ENCODE data around the gene CTIF. TPM values are rescaled to one million over a fixed set of nuclear protein-coding genes. Genes with fewer than 3 reads are reported as not detected.

CTIF gene
- total RNA-seq, 2 donors from 2014 or later: 6.1 to 7.3 TPM

DNA sequence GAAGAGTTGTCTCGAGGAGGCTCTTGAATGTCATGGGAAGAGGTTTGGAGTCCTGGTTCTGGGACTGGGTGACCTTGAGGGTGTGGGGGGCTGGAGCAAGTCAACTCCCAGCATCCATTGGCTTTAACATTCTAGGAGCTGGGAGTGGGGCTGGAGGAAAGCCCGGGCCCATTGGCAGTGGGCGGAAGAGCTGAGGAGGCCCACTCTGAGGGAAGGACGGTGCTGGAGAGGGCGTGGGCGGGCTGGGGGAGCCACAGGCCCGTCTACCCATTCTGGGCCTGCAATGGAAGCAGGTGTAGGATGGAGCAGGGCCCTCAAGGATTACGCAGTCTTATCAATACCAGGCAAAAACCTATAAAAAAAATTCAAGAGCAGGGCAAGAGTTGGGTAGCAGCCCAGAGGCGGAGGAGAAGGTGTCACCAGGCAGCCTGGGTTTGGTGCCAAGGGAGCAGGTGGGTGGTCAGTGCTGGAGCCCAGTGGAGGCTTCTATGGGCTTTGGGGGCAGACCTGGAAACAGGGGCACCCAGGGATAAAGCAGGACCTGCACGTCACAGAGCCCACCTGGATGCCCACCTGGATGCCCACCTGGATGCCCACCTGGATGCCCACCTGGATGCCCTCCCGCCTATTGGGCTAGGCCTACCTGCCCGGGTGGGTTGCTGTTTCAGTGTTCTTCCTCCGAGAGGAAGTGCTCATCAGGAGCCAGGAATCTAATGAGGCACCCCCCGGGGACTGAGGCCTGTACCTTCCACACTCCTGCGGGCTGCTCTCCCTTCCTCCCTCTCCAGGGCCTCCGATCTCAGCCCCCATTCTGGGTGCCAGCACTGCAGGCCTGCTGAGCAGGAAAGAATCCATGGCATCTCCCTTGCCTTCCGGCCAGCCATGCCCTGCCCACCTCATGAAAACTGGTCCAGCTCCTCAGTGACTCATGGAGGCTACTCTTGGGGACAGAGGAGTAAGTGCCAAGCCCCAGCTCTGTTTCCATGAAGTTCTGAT is 71.3 kb downstream of the CTIF start:
- DNase-seq: no peak
- H3K4me1 Mint-ChIP-seq: peaks cover 4% of the 10 kb centered on the region
- no peak overlapping the region for H3K4me3 Mint-ChIP-seq
- H3K27ac Mint-ChIP-seq: no peak overlapping the region
- H3K9me3 ChIP-seq (ENCODE audit: control insufficient read depth, low read length, poor library complexity, severe bottlenecking): no peaks in the 10 kb centered on the region
- no peak for ATAC-seq
- peaks cover 4% of the 10 kb centered on the region for H3K36me3 Mint-ChIP-seq (ENCODE audit: low read depth)
- no peaks in the 10 kb centered on the region for H3K27me3 Mint-ChIP-seq

DNA sequence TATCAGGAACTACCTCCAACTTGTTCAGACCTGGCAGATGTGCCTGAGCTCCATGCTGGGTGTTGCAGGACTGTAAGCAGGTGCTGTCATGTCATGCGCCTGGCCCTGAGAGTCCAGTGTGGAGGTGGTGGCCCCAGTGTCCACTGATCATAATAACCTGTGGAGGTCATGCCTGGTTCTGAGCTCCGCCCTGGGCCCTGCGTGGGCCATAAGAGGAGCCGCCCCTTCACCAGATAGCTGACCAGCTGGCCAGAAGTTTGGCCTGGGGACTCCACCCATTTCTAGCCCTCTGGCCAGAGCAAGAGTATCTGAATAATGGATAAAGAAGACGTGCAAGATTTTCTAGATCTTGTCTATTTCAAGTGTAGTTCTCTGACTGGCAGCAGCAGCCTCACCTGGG is 72.4 kb downstream of the CTIF start:
- H3K9me3 ChIP-seq (ENCODE audit: control insufficient read depth, low read length, poor library complexity, severe bottlenecking): no peaks in the 10 kb centered on the region
- H3K4me1 Mint-ChIP-seq: peaks cover 4% of the 10 kb centered on the region
- peaks cover 4% of the 10 kb centered on the region for H3K36me3 Mint-ChIP-seq (ENCODE audit: low read depth)
- H3K4me3 Mint-ChIP-seq: no peak overlapping the region
- H3K27ac Mint-ChIP-seq: no peak overlapping the region
- DNase-seq (no peak), ATAC-seq (no peak)
- H3K27me3 Mint-ChIP-seq: no peaks in the 10 kb centered on the region

DNA sequence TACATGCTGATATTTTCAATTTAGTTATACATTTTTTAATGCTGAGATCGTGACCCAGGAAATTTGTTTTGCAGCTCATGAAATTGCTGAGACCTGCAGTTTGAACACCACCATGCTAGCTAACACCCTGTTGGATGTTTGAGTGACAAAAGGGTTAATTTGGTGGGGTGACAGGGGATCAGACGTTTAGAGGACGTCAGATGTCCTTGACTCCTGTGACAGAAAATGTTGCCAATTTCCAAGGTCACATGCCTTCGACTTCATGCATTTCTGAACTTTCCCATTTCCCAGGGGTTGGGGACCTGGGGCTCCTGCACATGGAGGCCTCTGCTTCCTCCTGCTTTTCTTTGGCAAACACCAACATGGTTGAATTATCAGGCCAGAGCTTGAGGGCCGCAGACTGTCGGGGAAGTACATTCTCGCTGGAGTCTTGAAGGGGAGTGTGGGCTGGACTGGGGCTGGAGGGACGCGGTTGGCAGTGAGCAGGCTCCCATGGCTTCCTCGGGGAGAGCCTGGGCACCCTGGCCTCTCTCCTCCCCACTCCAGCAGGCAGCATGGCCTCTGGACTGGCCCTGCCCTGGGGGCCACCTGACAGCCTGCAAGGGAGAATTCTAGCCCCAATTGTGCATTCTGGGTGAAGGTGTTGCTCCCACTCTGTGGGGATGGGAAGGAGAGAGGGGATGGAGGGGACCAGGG is 73.1 kb downstream of the CTIF start:
- peaks cover 4% of the 10 kb centered on the region for H3K36me3 Mint-ChIP-seq (ENCODE audit: low read depth)
- ATAC-seq (no peak), DNase-seq (no peak)
- H3K27me3 Mint-ChIP-seq: no peaks in the 10 kb centered on the region
- H3K9me3 ChIP-seq (ENCODE audit: control insufficient read depth, low read length, poor library complexity, severe bottlenecking): no peaks in the 10 kb centered on the region
- H3K27ac Mint-ChIP-seq: no peak overlapping the region
- H3K4me1 Mint-ChIP-seq: peaks cover 4% of the 10 kb centered on the region
- no peak overlapping the region for H3K4me3 Mint-ChIP-seq

DNA sequence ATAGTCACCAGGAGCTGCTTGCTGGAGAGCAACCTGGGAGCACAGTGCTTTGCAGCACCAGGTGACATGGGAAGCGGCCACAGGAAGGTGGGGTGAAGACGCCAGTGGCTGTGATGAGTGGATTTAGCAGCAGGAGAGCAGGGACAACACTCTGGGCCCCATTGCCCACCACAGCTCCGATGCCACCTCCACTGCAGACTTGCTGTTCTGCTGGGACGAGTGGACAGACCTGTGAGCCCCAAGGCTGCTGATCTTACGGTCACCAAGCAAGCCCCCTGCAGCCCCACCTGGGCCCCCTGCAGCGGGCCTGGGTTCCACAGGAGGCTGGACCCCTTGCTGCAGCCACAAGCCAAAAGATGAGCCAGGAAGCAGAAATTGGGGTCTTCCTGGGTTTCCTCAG is 73.7 kb downstream of the CTIF start:
- ATAC-seq (no peak), DNase-seq (no peak)
- no peaks in the 10 kb centered on the region for H3K9me3 ChIP-seq (ENCODE audit: control insufficient read depth, low read length, poor library complexity, severe bottlenecking)
- no peak overlapping the region for H3K27ac Mint-ChIP-seq
- no peaks in the 10 kb centered on the region for H3K27me3 Mint-ChIP-seq
- H3K4me3 Mint-ChIP-seq: no peak overlapping the region
- peaks cover 4% of the 10 kb centered on the region for H3K4me1 Mint-ChIP-seq
- H3K36me3 Mint-ChIP-seq (ENCODE audit: low read depth): peaks cover 4% of the 10 kb centered on the region

DNA sequence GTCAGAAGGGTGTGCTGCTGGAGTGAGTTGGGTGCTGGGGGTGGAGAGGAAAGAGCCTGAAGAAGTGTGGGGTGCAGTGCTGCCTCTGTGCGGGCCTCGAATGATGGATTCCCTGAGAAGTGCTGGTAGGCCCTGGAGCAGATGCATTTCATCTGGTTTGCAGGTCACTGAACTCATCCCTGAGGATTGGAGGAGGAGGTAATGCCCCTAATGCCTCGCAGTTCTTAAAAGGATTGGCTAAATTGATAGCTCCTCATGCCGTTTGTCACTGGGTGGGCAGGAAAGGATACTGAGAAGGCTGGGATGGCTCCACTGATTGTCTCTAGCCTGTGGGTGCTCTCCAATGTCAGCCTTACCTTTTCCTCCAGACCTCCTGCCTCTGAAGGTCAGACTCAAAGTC is 74.1 kb downstream of the CTIF start:
- Mint-ChIP-seq H3K36me3 (ENCODE audit: low read depth) (peaks cover 3% of the 10 kb centered on the region), H3K4me1 (peaks cover 2% of the 10 kb centered on the region), H3K27me3 (no peaks in the 10 kb centered on the region), H3K4me3 (no peak overlapping the region), H3K27ac (no peak overlapping the region)
- no peak for ATAC-seq
- no peak for DNase-seq
- no peaks in the 10 kb centered on the region for H3K9me3 ChIP-seq (ENCODE audit: control insufficient read depth, low read length, poor library complexity, severe bottlenecking)

DNA sequence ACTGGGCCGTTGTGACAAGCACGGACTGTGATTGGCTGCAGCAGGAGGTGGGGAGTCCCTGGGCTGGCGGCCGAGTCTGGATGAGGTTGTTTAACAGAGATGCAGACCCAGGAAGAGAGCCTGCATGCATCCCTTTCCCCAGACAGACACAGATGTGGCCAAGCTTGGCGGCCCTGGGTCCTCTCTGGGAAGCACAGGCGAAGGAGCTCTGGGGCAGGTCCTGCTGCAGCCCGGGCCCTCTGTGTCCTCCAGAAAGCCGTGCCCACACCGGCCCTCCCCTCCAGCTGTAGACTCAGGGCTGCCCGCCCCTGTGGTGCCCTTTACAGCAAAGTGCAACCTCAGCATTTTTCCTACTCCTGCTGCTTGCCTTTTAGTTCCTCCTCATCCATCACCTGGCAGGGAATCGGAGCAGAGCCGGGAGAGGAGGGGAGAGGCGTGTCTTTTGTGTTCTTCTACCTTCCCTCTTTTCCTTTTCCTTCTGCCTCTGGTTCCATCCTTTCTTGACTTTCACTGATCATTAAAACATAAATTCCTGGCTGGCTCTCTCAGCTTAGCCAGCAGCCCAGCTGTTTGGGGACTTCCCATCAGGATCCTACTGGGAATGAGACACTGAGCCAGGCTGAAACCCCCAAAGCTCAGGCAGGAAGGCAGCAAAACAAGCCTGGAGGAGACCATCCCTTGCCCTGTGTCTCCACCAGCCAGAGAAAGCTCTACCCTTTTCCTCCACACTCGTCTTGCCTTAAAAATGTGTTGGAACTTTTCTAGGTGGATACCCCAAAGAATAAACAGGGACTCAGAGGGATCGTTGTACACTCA is 75.0 kb downstream of the CTIF start:
- H3K9me3 ChIP-seq (ENCODE audit: control insufficient read depth, low read length, poor library complexity, severe bottlenecking): no peaks in the 10 kb centered on the region
- no peaks in the 10 kb centered on the region for H3K27me3 Mint-ChIP-seq
- no peak overlapping the region for H3K27ac Mint-ChIP-seq
- no peak for DNase-seq
- no peak overlapping the region for H3K4me3 Mint-ChIP-seq
- H3K4me1 Mint-ChIP-seq: peaks cover 2% of the 10 kb centered on the region
- no peak for ATAC-seq
- peaks cover 3% of the 10 kb centered on the region for H3K36me3 Mint-ChIP-seq (ENCODE audit: low read depth)

DNA sequence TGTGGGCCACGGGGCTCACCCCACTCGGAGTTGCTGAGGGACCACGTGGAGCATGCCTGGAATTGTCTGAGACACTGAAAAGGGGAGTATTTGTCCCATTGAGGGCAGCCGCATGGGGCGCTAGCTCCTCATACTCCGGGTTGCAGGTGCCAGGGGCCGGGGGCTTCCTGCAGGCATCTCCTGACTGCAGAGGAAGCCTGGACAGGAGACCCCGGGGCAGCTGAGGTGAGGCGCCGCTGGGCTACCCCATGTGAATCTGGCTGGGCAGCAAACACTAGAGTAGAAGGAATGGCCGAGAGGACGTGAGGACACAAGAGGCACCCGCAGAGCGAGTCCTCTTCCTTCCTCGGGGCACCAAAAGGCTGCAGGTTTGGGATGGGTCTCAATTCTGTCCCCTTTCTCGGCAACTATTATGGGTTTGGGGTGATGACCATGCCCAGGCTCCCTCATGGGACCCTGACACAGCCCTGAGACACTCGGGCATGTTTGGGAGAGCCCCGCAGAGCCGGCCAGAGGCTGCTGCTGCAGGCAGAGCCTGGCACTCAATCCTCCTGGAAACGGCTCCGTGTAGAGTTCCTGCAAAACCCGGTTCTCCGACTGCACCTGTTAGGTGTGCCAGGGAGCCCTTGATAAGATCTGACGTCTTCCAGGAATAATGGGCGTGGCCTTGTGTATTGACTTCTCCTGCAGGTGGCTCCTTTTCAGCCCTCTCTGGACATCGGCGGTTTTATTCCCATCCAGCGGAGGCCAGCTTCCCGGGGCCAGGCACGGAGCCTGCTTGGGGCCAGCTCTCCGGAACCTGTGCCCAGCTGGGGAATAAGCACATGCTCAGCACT is 77.0 kb downstream of the CTIF start:
- Mint-ChIP-seq H3K27ac (no peak overlapping the region), H3K4me3 (no peak overlapping the region), H3K36me3 (ENCODE audit: low read depth) (no peaks in the 10 kb centered on the region), H3K27me3 (no peaks in the 10 kb centered on the region), H3K4me1 (peaks cover 2% of the 10 kb centered on the region)
- H3K9me3 ChIP-seq (ENCODE audit: control insufficient read depth, low read length, poor library complexity, severe bottlenecking): no peaks in the 10 kb centered on the region
- no peak for ATAC-seq
- DNase-seq: no peak

DNA sequence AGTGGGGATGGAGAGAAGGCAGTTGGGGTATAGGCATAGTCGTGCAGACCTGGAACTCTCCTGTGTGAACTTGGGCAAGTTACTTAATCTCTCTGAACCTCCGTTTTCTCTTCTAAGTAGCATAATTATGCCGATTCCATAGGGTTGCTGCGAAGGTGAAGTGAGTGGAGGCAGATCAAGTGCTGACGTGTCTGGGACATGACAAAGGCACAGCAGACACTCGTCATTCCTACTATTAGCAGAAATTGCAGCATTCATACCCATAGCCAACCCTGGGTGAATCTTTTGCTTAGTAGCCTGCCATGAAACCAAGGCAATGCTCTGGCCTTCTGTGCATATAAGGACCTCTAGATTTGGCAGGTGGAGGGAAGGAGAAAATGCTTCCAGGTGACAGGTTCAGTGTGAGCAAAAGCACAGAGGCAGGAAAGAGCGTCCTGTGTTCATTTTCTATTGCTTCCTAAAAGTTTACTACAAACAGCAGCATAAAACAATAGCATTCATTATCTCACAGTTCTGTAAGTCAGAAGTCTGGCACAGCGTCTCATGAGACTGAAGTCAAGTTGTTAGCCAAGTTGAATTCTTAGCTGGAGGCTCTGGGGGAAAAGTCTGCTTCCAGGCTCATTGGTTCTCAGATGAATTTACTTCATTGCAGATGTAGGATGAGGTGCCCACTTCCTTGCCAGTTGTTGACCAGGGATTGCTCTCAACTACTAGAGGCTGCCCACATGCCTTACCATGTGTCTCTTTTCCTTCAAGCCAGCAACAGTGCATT is 77.8 kb downstream of the CTIF start:
- no peaks in the 10 kb centered on the region for H3K9me3 ChIP-seq (ENCODE audit: control insufficient read depth, low read length, poor library complexity, severe bottlenecking)
- Mint-ChIP-seq H3K27me3 (no peaks in the 10 kb centered on the region), H3K4me3 (no peak overlapping the region), H3K36me3 (ENCODE audit: low read depth) (no peaks in the 10 kb centered on the region), H3K4me1 (peaks cover 10% of the 10 kb centered on the region), H3K27ac (no peak overlapping the region)
- ATAC-seq: no peak
- DNase-seq: no peak

DNA sequence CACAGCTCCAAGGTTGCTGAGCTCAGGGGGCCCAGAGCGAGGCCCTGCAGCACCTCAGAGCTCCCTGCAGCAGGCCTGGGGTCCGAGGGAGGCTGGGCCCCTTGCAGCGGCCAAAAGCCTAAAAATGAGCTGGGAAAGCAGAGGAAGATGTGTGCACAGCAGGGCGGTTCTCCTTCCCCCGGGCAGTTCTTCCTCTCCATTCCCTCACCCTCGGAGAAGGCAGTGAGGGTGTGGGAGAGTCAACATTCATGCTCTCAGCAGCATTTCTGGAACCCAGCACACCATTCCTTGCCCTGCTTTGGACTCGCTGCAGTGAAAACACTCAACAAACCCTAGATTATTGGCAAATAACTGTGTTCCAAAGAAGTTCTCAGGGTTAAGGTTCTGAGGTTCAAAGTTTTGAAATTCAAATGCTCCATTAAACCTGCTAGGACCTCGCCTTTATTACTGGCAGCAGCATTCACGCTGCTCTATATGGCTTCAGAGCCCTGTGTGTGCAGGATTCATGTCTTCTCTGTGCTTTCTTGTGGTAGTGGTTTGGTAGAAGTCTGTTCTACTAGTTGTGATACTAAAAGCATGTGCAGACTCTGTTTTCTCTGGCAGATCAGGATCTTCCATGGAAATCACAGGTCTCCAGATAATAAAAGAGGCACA is 79.1 kb downstream of the CTIF start:
- H3K9me3 ChIP-seq (ENCODE audit: control insufficient read depth, low read length, poor library complexity, severe bottlenecking): no peaks in the 10 kb centered on the region
- ATAC-seq: no peak
- H3K4me3 Mint-ChIP-seq: no peak overlapping the region
- H3K27ac Mint-ChIP-seq: no peak overlapping the region
- no peaks in the 10 kb centered on the region for H3K27me3 Mint-ChIP-seq
- DNase-seq: no peak
- H3K4me1 Mint-ChIP-seq: peaks cover 14% of the 10 kb centered on the region
- H3K36me3 Mint-ChIP-seq (ENCODE audit: low read depth): no peaks in the 10 kb centered on the region

DNA sequence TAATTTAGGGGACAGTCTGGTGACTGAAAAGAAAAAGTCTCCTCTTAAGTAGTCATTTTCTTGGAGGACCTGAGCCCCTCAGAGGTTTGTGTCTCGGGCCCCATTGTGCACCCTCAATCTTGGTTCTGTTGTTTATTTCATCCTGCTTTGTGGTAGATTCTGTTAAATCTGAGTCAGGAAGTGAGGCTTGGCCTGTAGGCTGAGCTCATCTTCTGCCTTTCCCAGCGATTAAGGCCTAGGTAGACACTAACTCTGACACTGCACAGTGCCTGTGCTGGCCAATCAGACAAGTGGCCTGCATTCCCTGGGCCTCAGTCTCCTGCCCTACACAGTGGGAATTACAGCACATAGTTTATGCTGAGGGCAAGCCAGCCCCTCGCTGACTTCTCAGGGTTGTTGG is 80.2 kb downstream of the CTIF start:
- H3K27ac Mint-ChIP-seq: no peak overlapping the region
- DNase-seq (no peak), ATAC-seq (no peak)
- no peaks in the 10 kb centered on the region for H3K9me3 ChIP-seq (ENCODE audit: control insufficient read depth, low read length, poor library complexity, severe bottlenecking)
- H3K4me1 Mint-ChIP-seq: peaks cover 14% of the 10 kb centered on the region
- H3K4me3 Mint-ChIP-seq: no peak overlapping the region
- H3K27me3 Mint-ChIP-seq: no peaks in the 10 kb centered on the region
- no peaks in the 10 kb centered on the region for H3K36me3 Mint-ChIP-seq (ENCODE audit: low read depth)

DNA sequence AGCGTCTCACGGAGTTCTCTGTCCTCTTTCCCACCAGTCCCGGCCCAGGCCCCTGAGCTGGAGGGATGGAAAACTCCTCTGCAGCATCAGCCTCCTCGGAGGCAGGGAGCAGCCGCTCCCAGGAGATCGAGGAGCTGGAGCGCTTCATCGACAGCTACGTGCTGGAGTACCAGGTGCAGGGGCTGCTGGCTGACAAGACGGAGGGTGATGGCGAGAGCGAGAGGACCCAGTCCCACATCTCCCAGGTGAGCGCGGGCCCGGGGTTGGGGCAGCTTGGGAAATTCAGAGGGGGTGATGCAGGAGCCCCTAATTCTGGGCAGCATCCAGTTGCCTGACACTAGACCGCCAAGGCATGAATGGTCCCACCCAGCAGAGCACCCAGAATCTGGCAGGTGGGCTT is 80.7 kb downstream of the CTIF start:
- no peaks in the 10 kb centered on the region for H3K9me3 ChIP-seq (ENCODE audit: control insufficient read depth, low read length, poor library complexity, severe bottlenecking)
- Mint-ChIP-seq H3K36me3 (ENCODE audit: low read depth) (no peaks in the 10 kb centered on the region), H3K27me3 (no peaks in the 10 kb centered on the region), H3K4me1 (peaks cover 14% of the 10 kb centered on the region), H3K4me3 (no peak overlapping the region), H3K27ac (no peak overlapping the region)
- ATAC-seq (no peak), DNase-seq (no peak)

Data from T-helper 17 cell (primary cell).